GM21515 (cell line): Measurements from ENCODE around the gene MINK1.

ENCODE experiments used
- ATAC-seq: cut with Tn5 transposase; IDR thresholded peaks from one replicate; pipeline ENCODE4 v1.9.1; 2021; ENCODE audit not compliant: unreplicated experiment

The MINK1 gene

DNA sequence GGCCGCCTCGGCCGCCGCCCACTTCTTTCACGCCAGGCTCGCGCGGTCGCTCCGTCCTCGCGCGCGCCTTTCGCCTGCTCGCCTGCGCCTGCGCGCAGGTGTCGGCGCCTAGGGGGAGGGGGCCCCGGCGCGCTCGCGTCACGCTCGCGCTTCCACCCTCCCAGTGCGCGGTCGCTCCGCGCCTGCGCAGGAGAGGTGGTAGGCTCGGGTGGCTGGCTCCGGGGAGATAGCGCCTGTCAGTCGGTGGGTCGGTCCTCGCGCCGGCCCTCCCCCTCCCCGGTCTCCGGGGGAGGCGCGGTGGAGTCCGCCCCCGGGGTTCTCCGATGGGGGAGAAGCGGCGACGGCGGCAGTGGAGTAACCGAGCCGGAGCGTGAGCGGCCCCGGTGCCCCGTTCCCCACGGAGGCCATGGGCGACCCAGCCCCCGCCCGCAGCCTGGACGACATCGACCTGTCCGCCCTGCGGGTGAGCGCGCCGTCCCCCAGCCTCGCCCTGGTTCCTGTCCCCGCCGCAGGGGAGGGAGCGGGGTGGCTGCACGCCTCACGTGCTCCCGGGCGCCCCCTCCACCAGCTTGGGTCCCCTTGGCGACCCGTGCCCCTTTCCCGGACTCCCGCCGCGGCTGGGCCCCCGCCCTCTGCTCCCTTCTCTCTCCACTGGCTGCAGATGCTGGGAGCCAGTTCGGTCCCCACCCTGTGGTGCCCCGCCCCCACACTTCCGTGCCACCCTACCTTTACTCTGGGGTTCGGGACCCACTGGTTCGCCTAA lies at the start of gene MINK1:
MINK1 (plus strand) TSS at position 163 of the 763 bp plus-strand sequence; CDS start at position 407, 244 bp downstream.
- ATAC-seq, result peak; percentile 86

DNA sequence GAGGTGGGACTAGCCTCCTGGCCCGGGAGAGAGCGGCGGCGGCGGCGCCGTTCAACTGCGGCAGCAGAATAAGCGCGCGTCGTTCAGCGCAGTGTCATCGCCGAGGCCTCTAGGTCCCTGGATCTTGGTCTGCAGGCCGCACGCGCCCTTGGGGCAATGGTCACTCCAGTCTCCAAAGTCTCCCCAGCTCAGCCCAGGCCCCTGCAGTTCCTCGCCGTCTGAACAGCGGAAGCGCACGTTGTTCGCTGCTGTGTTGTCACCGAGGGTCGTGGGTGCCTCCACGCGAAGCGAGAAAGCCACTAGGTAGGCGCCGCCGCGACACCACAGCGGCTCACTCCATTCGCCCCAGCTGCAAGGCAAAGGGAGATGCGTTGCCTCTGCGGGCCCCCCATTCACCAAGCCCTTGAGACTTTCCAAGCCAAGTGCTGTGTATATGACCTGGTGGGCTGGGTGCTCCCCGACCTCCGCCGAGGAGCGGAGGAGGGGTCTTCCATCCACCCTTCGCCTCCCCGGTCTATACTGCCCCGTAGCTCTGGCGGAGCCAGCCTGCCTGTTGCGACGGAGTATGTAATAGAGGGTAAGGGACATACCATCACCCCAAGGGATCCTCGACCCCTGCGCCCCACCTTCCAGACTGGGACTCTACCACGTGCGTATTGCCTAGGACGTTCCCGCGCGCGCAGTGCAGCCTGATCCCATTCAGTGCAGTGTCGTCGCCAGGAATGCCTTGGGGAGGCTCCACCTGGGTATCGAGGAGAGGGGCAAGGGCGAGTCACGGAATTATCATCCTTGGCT lies 47.6 kb upstream of the MINK1 start:
- ATAC-seq, result no peak

DNA sequence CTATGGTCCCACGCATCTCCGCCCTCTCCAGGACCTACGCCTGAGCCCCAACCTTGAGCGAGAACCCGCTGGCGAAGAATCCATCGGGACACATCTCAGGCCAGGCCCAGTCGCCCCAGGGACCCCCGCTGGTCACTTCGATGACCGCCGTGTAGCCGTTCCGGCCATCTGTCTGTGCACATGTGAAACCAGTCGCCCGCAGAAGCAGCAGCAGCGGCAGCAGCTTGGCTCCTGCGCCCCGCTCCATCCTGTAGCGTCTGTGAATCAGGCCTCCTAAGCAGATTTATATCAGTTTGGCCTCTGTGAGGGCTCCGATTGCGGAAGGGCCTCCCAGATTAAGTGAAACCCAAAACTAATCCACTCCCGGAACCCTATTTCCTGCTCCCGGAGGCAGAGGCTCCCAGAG lies 47.0 kb upstream of the MINK1 start, which contains the start of gene VMO1:
VMO1 (minus strand) TSS at position 259 of the 406 bp plus-strand sequence; CDS start at position 247, 12 bp downstream.
- no peak for ATAC-seq

DNA sequence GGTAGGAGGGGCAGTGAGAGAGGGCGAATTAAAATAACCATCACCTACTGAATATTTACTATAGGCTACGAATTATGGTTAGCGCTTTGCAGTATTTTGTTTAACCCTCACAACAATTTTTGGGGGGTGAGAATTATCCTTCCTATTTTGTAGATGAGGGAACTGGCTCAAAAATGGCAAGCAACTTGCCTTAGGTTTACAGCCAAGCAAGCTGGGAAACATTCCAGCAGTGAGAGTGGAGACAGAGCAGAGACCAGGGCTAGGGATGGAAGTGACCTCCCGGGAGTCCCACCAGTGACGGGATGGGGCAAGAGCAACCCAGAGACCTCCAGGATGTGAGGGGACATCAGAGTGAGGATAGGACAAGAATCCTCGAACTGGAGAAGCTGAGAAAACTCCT lies 46.6 kb upstream of the MINK1 start:
- no peak for ATAC-seq

DNA sequence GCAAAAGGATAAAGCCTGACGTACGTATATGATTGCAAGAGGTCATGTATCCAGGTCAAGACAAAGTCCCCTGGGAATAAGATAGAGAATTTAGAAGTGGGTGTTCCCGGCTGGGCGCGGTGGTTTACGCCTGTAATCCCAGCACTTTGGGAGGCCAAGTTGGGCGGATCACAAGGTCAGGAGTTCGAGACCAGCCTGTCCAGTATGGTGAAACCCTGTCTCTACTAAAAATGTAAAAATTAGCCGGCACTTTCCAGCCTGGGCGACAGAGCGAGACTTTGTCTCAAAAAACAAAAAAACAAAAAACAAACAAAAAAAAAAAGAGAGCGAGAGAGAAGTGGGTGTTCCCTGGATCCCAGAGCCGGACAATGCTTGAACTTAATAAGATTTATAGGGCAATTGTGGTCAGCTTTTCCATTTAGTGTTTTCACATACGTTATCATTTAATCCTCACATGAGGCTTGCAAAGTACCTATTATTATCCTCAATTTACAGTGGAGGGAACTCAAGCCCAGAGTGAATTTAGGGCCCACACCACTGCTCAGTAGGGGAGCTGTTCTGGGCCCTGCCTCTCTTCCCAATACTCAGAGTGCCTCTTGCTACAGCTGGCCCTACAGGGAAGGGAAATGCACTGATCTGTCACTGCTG lies 44.9 kb upstream of the MINK1 start:
- ATAC-seq, result no peak

DNA sequence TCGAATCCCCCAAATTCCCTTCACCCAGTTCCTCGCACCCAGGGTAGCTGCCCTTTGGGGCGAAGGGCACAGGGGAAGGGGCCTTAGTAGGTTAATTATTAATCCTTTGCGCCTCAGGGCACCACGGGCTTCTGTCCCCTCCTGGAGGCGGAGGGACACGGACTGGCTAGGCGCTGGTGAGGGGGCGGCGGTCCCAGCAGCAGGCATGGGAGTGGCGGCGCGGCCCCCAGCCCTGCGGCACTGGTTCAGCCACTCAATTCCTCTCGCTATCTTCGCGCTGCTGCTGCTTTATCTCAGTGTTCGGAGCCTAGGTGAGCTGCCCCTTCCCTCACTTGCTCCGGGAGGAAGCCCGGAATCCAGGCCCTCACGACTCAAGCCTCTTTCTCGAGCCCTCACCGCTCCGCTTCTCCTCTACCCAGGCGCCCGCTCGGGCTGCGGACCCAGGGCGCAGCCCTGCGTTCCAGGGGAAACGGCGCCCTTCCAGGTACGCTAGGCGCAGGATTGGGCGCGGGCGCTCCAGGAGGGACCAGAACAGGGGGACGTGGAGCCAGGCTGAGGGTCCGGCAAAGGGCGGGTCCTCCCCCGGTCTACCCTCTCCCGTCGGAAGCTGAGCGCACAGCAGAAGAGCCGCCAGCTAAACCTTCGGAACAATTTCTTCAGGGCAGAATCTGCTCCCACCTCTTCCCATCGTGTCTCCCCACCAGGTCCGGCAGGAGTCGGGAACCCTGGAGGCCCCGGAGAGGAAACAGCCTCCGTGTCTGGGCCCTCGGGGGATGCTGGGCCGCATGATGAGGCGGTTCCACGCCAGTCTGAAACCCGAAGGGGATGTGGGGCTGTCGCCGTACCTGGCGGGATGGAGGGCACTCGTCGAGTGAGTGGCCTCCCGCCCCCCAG lies 44.1 kb upstream of the MINK1 start, which contains the start of gene GLTPD2:
GLTPD2 (plus strand) TSS at position 158 of the 894 bp plus-strand sequence; CDS start at position 206, 48 bp downstream.
- ATAC-seq, result peak; percentile 12

DNA sequence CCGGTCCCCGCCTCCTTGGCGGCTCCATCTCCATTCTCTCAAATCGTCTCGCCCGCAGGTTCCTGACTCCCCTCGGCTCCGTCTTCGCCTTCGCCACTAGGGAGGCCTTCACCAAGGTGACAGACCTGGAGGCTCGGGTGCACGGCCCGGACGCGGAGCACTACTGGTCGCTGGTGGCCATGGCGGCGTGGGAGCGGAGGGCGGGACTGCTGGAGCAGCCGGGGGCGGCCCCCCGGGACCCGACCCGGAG lies 43.5 kb upstream of the MINK1 start:
- ATAC-seq, result no peak

- ATAC-seq, result peak; percentile 79
These were observed 43.0 kb upstream of the MINK1 start for GRCh38 chr17:4789951-4790704.

- no peak for ATAC-seq
These were observed 42.4 kb upstream of the MINK1 start for GRCh38 chr17:4790705-4791088.

GRCh38 chr17:4795168-4795567 lies 38.0 kb upstream of the MINK1 start:
- ATAC-seq, result no peak

GRCh38 chr17:4796552-4796920 lies 36.6 kb upstream of the MINK1 start:
- peak; percentile 12 for ATAC-seq

DNA sequence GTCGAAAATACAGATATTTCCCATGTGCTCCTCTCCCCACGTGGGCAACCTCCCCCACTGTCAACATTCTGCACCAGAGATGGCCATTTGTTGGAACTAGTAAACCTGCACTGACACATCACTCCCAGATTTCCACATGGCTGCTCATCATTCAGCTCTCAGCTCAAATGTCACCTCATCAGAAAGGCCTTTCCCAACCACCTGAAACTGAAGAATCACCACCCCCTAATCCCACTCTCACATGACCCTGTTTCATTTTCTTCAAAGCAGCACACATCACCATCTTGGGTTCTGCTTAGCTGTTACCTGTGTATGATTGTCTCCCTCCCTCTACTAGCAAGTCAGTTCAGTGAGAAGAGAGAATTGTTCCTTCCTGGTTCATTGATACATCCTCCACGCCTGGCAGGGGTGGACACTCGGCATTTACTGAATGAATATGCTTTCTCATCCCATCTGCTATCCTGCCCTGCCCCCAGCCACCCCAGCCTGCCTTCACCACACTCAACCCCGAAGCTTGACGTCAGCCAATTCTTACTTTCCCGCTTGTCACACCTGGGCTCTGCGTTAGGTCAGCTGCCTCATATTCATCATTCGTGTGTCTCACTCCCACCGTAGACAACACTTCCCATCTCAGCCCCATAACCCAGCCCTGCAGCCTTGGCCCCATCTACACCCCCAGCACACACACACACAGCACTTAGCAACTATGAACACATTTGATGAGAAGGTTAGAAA lies 32.5 kb upstream of the MINK1 start:
- no peak for ATAC-seq

DNA sequence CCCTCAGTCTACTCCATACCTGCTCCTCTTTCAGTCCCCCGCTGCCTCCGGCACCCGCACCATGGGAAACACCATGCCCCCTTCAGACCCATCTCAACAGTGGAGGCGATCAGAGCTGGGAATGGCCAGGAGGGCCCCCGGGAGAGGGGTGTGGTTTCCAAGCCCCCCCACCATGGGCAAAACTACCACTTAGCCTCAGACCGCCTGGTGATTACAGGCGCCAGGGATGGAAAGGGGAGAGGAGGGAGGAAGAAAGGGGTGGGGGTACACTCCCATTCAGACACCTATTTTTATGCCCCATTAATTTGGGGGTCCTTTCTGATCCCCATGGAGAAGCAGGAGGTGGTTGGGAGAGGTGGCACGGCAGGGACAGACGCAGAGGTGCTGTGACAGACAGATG lies 30.9 kb upstream of the MINK1 start, which contains the start of gene C17orf114:
C17orf114 (minus strand) TSS at position 101 of the 400 bp plus-strand sequence.
- ATAC-seq, result no peak

GRCh38 chr17:4806456-4806776 lies 26.7 kb upstream of the MINK1 start:
- ATAC-seq, result peak; percentile 31

- ATAC-seq, result peak; percentile 80
These were observed 26.1 kb upstream of the MINK1 start, which contains the start of gene PLD2 for GRCh38 chr17:4806777-4807604. PLD2 (plus strand) TSS chr17:4807152; CDS start chr17:4807773, 621 bp downstream.

- ATAC-seq, result no peak
These were observed 25.3 kb upstream of the MINK1 start for GRCh38 chr17:4807605-4808377.

GRCh38 chr17:4808378-4808767 lies 24.8 kb upstream of the MINK1 start:
- ATAC-seq, result no peak
